Brain pericyte (primary cell): ENCODE measurements around the gene NECTIN1.

Source experiments
- DNase-seq: peaks from one replicate; pipeline ENCODE4 v3.0.0-alpha.2; 2012; ENCODE audit warnings: low read depth, low spot score

The NECTIN1 gene

GRCh38 chr11:119673052-119673758 is 55.8 kb downstream of the NECTIN1 start:
- no peak for DNase-seq

- no peak for DNase-seq
Observed at GRCh38 chr11:119672597-119672996, 56.4 kb downstream of the NECTIN1 start.

- DNase-seq, result peak; percentile 49
Observed at GRCh38 chr11:119671561-119672015, 57.4 kb downstream of the NECTIN1 start.

- peak; percentile 58 for DNase-seq
Observed at GRCh38 chr11:119671051-119671450, 57.9 kb downstream of the NECTIN1 start.

- no peak for DNase-seq
Observed at GRCh38 chr11:119669487-119669886, 59.5 kb downstream of the NECTIN1 start.

- no peak for DNase-seq
Observed at GRCh38 chr11:119668676-119669075, 60.3 kb downstream of the NECTIN1 start.

GRCh38 chr11:119666463-119667131 is 62.4 kb downstream of the NECTIN1 start:
- DNase-seq, result no peak

GRCh38 chr11:119666061-119666460 is 62.9 kb downstream of the NECTIN1 start:
- no peak for DNase-seq

- no peak for DNase-seq
Observed at GRCh38 chr11:119664701-119665420, 64.1 kb downstream of the NECTIN1 start.

- peak; percentile 29 for DNase-seq
Observed at GRCh38 chr11:119664063-119664572, 64.9 kb downstream of the NECTIN1 start.

- no peak for DNase-seq
Observed at GRCh38 chr11:119663279-119663678, 65.7 kb downstream of the NECTIN1 start.

GRCh38 chr11:119661226-119661625 is 67.8 kb downstream of the NECTIN1 start:
- no peak for DNase-seq

GRCh38 chr11:119659971-119660723 is 68.9 kb downstream of the NECTIN1 start:
- DNase-seq, result no peak

- no peak for DNase-seq
Observed at GRCh38 chr11:119652907-119653659, 75.9 kb downstream of the NECTIN1 start.

GRCh38 chr11:119651802-119652584 is 77.0 kb downstream of the NECTIN1 start:
- no peak for DNase-seq

GRCh38 chr11:119650251-119650650 is 78.7 kb downstream of the NECTIN1 start:
- DNase-seq, result no peak

- no peak for DNase-seq
Observed at GRCh38 chr11:119647254-119647653, 81.7 kb downstream of the NECTIN1 start.

- DNase-seq, result no peak
Observed at GRCh38 chr11:119645018-119645417, 84.0 kb downstream of the NECTIN1 start.

GRCh38 chr11:119644502-119644901 is 84.5 kb downstream of the NECTIN1 start:
- DNase-seq, result no peak

GRCh38 chr11:119643876-119644225 is 85.1 kb downstream of the NECTIN1 start:
- no peak for DNase-seq
